RCC 7860 (cell line): ENCODE results near the gene FBP2.
"Not testable (repeated sequence)": the region's sequence is repeated elsewhere in the genome, so short reads cannot be mapped to it uniquely, and the experiment has no call there.

Experiments
- DNase-seq: peaks from one replicate; pipeline ENCODE4 v3.0.0-alpha.2; 2015; ENCODE audit warnings: low spot score
- FAIRE-seq: peaks from 2 replicates; lab custom pipeline; 2012; peaks lifted over from hg19 to GRCh38; lab: Jason Lieb, UNC

FBP2 gene

DNA sequence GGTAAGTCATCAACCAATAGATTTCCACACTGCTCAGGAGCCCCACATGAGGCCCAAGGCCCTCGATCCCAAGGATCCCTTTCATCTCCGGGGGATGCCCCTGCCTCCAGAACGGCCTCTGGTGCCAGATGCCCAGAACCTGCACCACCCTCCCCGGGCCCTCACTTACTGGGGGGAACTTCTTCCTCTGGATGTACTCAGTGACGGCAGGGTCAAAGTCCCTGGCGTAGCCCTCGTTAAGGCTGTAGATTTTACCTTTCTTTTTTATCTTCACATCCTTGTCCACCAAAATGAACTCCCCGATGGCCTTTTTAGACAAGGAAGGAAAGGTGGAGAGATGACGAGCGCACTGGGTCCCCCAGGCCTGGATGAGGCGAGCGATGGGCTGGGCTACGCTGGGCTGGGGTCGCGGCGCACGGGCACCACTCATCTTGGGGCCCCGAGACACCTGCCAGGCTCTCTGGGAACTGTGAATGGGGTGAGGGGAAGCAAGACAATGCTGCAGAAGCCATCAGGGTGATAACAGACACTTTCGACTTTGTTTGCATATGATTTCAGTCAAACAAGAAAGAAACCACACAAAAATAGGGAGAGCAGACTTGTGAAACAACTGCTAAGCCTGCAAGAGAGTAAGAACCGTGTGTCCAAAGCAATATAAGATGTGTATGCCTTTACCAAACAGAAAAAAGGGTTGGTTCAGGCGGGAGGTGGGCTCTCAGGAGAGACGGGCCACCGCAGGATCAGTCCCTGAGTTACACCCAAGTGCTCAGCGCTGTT, 13.2 kb upstream of the FBP2 start:
- FAIRE-seq (no peak), DNase-seq (no peak)

DNA sequence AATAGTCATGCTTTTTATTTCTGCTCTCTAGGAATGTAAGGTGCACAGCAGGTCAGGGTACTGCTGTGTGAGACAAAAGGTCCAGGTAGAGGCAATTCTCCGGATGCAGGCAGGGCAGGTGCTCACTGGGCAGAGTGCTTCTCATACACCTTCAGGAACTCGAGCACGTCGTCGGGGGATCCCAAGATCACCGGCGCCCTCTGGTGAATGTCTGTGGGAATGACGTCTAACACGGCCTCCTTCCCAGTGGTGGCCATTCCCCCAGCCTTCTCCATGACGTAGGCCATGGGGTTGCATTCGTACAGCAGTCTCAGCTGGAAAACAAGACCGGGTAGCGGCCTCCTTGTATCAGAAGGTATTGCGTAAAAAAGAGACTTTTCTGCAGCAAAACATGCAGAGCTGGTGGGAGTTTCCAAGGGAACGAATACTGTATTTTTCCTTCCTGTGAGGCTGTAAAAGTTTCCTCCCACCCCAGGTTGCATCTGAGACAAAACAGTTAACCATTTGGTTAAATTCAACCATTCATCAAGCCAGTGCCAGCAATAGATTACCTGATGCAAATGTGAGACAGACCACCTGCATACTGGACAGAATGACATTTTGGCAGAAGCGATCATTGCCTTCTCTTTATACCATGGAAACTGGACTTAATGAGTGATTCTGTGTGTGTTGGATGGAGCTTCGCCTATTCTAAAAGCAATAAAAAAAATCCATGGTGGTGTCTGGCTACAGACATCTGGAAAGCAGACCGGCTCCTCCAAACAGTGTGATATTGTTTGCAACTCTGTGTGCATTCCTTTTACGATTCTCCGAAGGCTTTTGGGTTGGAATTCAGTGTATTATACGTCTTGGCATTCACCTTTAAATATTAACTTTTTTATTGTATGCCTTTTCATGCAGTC, 9.9 kb upstream of the FBP2 start:
- FAIRE-seq (no peak), DNase-seq (peak; percentile 14)

GRCh38 chr9:94602666-94603065, 9.0 kb upstream of the FBP2 start:
- no peak for DNase-seq
- FAIRE-seq = no peak

- DNase-seq (no peak), FAIRE-seq (no peak)
Observed at GRCh38 chr9:94600715-94601114, 7.1 kb upstream of the FBP2 start.

DNA sequence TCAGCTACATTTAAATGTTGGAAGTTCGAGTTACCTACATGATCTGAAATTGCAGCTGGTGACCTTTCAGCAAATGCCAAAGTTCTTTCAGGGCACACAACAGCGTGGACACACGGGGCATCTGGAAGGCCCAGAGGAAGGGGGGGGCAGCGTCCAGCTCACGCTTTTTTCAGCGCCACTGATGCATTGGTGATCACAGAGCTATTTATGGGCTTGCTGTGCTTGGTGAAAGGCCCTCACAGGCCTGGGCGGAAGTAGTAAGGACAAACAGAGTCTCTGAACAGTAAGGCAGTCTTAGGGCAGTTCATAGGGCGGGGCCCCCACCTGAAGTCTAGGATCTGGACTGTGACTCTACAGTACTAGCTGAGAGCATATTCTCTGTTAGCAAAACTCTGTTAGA, 6.6 kb upstream of the FBP2 start:
- DNase-seq (no peak), FAIRE-seq (no peak)

DNA sequence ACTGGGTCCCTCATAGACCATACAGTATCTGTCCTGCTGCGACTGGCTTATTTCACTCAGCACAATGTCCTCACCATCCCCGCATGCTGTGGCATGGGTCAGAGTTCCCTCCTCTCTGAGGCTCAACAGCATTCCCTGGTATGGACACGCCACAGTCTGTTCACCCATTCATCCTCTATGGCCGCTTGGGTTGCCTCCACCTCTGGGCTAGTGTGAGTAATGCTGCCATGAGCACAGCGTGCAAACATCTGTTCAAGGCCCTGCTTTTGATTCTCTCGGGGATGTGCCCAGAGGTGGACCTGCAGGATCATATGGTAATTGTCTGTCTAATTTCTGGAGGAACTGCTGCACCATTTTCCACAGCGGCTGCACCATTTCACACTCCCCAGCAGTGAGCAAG, 5.5 kb upstream of the FBP2 start:
- FAIRE-seq = no peak
- DNase-seq = no peak

DNA sequence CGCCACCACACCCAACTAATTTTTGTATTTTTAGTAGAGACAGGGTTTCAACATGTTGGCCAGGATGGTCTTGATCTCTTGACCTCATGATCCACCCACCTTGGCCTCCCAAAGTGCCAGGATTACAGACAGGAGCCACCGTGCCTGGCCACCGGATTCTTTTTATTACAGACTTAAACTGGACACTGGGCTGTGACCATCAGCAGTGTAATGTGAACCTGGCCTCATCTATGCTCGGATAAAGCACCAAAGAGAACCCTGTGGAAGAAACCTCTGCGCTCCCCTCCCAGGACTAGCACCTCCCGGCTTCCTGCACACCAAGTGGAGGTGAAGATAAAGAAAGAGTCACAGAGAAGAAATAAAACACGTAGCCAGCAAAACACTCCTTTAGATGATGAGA, 941 bp downstream of the FBP2 start:
- not testable (repeated sequence) for FAIRE-seq

GRCh38 chr9:94591876-94592275, 1.7 kb downstream of the FBP2 start:
- DNase-seq = no peak
- no peak for FAIRE-seq

More for the DNA sequence above, 941 bp downstream of the FBP2 start:
- not testable (repeated sequence) for DNase-seq

GRCh38 chr9:94591046-94591545, 2.5 kb downstream of the FBP2 start:
- FAIRE-seq, DNase-seq: not testable (repeated sequence)

GRCh38 chr9:94588681-94589080, 4.9 kb downstream of the FBP2 start:
- FAIRE-seq (no peak), DNase-seq (no peak)

GRCh38 chr9:94586814-94587213, 6.8 kb downstream of the FBP2 start:
- FAIRE-seq = no peak
- no peak for DNase-seq

- no peak for DNase-seq
- no peak for FAIRE-seq
Observed at GRCh38 chr9:94586316-94586715, 7.3 kb downstream of the FBP2 start.

- FAIRE-seq (no peak), DNase-seq (no peak)
Observed at GRCh38 chr9:94584555-94584954, 9.1 kb downstream of the FBP2 start.

GRCh38 chr9:94581728-94582127, 11.9 kb downstream of the FBP2 start:
- no peak for FAIRE-seq
- DNase-seq = no peak

- DNase-seq (no peak), FAIRE-seq (no peak)
Observed at GRCh38 chr9:94577571-94577970, 16.1 kb downstream of the FBP2 start.

DNA sequence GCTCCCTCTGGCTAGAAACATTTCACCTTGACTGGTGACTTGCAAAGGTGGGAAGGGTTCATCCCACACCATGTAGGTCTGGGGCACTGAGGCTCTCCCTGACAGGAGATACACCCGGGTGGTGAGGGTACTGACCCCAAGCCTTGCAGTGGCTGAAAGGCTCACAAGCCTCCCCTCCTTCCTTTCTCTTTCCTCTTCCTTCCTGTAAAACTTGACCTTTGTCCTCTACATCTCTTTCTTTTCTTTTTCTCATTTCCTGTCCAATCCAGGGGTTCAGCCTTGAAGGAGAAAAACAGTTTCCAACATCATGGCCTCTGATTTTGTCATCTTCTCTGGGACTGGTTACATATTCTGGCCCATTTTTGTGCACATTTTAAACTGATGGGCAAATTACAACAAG, 16.6 kb downstream of the FBP2 start:
- no peak for DNase-seq
- FAIRE-seq = no peak

DNA sequence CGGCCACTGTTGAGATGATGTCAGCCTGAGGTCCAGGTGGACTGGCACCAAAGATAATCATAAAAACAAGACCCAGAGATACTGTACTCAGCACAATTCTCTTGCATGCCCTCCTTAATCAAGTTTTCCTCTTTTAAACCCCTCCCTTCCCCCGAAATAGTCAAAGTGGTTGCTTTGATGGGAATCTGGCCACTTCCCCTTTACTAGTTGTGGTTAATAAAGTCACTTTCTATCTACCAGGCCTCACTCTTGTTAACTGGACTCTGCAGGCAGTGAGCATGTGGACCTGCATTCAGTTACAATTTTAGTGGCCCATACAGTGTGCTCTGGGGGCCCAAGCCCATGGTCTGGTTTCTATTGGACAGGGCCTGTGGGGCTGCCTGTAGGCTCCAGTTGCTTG, 17.5 kb downstream of the FBP2 start:
- FAIRE-seq = no peak
- DNase-seq = no peak

GRCh38 chr9:94568972-94569712, 24.5 kb downstream of the FBP2 start:
- FAIRE-seq = no peak
- no peak for DNase-seq

GRCh38 chr9:94568250-94568889, 25.3 kb downstream of the FBP2 start:
- no peak for DNase-seq
- no peak for FAIRE-seq

- DNase-seq (no peak), FAIRE-seq (no peak)
Observed at GRCh38 chr9:94567271-94567670, 26.4 kb downstream of the FBP2 start.

- FAIRE-seq = no peak
- DNase-seq = no peak
Observed at GRCh38 chr9:94566550-94566949, 27.1 kb downstream of the FBP2 start.
